Cardiac fibroblast (primary cell): ENCODE results near the gene SPOP.
"Not testable (repeated sequence)": the region's sequence is repeated elsewhere in the genome, so short reads cannot be mapped to it uniquely, and the experiment has no call there.

Source experiments
- DNase-seq, 2 donors: peaks; one replicate each; pipeline versions ENCODE4 v3.0.0 to v3.0.0-alpha.2; 2010; ENCODE audit warnings: low read depth in 2 of 2
- H3K4me3 ChIP-seq, 2 donors: replicated peaks in 1 of 2; 1 replicate in 1 of 2; 2 replicates in 1 of 2; pipeline ENCODE4 v1.5.1; 2011; ENCODE audit warnings: low read depth in 2 of 2, low read length in 2 of 2, mild to moderate bottlenecking in 2 of 2, moderate library complexity in 1 of 2
- TF ChIP-seq, protein P1 (sequence below): IDR thresholded peaks from one replicate; pipeline ENCODE4 v1.5.1; 2011; ENCODE audit warnings: low read depth, mild to moderate bottlenecking, low read length, inconsistent platforms

The SPOP gene

DNA sequence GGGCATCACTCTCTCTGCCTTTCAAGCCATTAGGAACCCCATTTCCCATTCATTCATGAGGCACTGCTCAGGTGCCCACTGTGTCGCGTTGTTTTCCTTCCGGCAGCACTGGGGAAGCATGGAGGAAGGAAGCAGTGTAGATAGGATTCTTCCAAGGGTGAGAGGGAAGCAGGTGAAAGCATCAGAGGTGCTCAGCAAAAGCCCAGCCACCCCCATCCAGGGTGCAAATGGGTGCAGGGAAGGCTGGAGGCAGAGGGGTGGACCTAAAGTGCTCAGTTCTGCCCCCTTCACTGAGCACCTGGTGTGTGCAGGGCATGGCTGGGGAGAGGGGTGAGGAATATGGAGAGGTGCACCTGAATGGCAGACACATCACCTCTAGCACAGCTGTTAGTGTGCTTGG lies 105.7 kb downstream of the SPOP start:
- DNase-seq, result no peak
- TF ChIP-seq, protein P1, sequence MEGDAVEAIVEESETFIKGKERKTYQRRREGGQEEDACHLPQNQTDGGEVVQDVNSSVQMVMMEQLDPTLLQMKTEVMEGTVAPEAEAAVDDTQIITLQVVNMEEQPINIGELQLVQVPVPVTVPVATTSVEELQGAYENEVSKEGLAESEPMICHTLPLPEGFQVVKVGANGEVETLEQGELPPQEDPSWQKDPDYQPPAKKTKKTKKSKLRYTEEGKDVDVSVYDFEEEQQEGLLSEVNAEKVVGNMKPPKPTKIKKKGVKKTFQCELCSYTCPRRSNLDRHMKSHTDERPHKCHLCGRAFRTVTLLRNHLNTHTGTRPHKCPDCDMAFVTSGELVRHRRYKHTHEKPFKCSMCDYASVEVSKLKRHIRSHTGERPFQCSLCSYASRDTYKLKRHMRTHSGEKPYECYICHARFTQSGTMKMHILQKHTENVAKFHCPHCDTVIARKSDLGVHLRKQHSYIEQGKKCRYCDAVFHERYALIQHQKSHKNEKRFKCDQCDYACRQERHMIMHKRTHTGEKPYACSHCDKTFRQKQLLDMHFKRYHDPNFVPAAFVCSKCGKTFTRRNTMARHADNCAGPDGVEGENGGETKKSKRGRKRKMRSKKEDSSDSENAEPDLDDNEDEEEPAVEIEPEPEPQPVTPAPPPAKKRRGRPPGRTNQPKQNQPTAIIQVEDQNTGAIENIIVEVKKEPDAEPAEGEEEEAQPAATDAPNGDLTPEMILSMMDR, result no peak
- H3K4me3 ChIP-seq, result no peak overlapping the region

DNA sequence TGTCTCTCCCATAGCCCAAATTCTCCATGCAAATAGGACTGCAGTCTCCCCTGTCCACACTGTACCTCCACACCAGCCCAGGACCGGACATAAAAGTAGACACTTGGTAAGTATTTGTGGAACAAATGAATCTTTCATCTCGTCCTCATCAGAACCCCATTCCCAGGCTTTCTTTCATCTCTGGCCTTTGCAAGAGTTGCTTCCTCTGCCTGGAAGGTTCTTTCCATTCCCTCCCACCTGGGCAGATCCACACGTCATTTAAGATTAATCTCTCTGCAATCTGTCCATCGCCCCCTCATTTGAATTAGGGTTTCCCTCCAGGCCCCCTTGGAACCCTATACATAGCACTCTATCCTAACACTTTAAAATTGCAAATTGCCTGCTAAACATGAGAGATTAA lies 106.1 kb downstream of the SPOP start:
- no peak overlapping the region for H3K4me3 ChIP-seq
- DNase-seq, result no peak
- TF ChIP-seq, protein P1, result no peak

DNA sequence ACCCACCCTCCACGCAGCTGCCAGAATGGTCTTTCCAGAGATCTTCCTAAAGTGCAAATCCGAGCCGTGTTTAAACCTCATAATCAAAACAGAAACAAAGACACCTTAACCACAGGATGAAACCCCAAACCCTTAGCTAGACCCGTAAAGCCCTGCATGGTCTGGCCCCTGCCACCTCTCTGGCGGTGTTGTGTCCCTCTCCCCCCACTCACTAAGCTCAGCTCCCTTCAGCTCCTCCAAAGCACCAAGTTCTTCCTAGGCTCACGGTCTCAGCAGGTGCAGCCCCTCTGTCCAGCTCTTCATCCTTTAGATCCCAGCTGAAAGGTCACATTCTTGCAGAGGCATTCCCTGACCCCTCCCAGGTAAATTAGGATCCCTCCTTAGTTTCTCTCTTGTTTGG lies 106.6 kb downstream of the SPOP start:
- TF ChIP-seq, protein P1, result no peak
- H3K4me3 ChIP-seq, result no peak overlapping the region

DNA sequence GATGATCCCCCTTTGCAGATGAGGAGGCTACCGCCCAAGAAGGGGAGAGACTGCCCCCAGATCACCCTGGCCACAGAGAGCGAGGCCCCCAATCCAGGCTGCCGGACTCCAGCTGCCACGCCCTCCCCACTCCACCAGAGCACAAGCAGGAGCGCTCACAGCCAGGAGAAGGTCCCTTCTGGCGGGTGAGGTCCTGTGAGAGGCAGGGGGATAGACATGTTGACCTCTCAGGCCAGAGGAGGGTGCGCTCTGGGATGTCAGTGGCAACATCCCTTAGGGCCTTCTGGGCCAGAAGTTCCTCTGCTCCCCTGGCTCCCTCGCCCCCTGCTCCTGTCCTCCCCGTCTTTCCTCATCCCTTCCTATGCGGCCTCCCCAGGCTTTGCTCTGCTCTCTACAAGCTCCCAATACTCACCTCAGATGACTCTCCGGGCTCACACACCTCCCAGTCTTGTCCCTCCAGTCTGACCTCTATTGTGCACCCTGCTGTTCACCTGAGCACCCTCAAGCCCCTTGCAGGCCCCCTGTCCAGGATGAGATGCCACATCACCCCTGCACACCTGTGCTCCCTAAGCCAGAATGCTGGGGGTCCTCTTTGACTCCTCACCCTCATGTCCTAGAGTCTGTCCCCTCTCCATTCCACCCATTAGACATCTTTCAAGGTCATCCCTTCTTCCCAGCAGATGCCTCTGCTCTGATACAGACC lies 107.2 kb downstream of the SPOP start:
- TF ChIP-seq, protein P1, result no peak
- H3K4me3 ChIP-seq, result no peak overlapping the region
- DNase-seq, result no peak

More for the DNA sequence above, 106.6 kb downstream of the SPOP start:
- DNase-seq, result no peak

DNA sequence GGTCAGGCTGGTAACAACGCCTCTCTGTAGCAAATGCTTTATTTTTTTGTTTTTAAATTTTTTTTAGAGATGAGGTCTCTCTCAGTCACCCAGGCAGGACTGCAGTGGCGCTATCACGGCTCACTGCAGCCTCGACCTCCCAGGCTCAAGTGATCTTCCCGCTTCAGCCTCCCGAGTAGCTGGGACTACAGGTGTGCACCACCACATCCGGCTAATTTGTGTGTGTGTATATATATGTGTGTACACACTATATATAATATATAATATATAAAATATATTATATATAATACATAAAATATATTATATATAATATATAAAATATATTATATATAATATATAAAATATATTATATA lies 109.2 kb downstream of the SPOP start:
- not testable (repeated sequence) for DNase-seq, H3K4me3 ChIP-seq

DNA sequence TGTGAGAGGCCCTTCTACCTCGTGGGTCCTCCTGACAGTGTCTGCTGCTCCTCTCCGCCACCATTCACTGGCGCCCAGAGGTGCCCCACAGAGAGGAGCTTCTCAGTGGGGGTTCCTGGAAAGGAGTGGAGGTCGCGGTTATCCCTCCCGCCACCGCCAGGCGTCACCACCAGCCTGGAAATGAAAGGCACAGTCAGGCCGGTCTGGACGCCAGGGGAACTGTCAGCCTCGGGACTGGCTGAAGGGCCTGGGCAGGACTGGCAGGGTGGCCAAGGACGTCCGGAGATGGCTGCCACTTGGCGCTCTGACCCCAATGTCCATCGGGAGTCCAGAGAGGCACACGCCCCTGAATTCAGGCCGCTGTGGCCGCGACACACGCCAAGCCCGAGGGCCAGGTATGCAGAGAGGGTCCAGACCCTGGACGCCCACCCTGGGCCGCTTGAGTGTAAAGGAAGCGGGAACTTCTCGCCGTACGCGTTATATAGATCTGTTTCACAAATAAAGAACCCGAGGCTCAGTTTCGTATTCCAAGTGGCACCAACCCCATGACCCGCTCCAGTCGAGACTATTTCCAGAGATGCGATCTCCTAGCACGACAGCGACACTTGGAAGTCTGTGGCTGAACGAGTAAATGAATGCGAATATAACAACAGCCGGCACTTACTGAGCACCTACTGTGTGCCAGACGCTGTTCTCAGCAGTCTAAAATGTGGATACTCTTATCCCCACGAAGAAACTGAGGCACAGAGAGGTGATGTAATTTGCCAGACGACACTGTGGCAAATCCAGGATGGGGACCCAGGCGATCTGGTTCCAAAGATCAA lies 109.8 kb downstream of the SPOP start:
- DNase-seq, result peak; percentile 82 to 84
- peak overlapping the region; percentile 24 to 48 for H3K4me3 ChIP-seq
- TF ChIP-seq, protein P1, result peak; percentile 89

DNA sequence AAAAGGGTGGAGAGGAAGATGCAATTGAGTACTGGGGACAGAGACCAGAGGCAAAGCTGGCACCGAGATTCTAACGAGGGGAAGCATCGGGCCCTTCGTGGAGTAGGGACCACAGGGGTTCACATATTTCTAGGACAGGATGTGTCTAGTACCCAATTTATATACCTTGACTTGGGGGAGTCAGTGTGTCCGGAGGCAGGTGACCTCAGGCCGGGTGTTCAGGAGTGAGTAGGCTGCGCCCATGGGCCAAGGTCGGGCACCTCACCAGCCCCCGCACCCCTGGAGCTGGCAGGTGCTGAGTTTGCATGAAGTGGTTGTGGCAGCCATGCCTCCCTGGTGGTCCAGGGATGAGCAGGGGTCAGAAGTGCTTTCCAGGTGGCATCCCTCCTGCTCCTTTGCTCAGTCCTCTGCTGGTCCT lies 110.8 kb downstream of the SPOP start:
- H3K4me3 ChIP-seq, result no peak overlapping the region
- DNase-seq, result no peak
- TF ChIP-seq, protein P1, result no peak
